Mesodermal cell (in vitro differentiated cells): ENCODE measurements around the gene LIX1L.
A peak's percentile ranks its signal among the peaks of the same experiment; 100 is the strongest.

Experiments
- H3K27ac ChIP-seq: 2 replicates; pipeline ENCODE4 v1.7.0; 2013; ENCODE audit warnings: mild to moderate bottlenecking, low read depth, low read length, moderate library complexity; ENCODE audit not compliant: severe bottlenecking
- H3K36me3 ChIP-seq: 2 replicates; pipeline ENCODE4 v1.7.1; 2013; ENCODE audit warnings: mild to moderate bottlenecking, low read length, moderate library complexity; ENCODE audit not compliant: control insufficient read depth, insufficient read depth
- H3K4me1 ChIP-seq: one replicate; pipeline ENCODE4 v1.7.1; 2013; ENCODE audit warnings: mild to moderate bottlenecking, low read length; ENCODE audit not compliant: insufficient read depth, control insufficient read depth, poor library complexity, severe bottlenecking
- H3K4me3 ChIP-seq: 2 replicates; pipeline ENCODE4 v1.7.0; 2013; ENCODE audit warnings: low read length, control low read depth, mild to moderate bottlenecking; ENCODE audit not compliant: insufficient read depth, poor library complexity, severe bottlenecking; ENCODE audit errors: extremely low read depth
- H3K9me3 ChIP-seq: 2 replicates; pipeline ENCODE4 v1.7.1; 2013; ENCODE audit warnings: mild to moderate bottlenecking, low read length, moderate library complexity; ENCODE audit not compliant: control insufficient read depth
- WGBS, 2 experiments: methylation state at CpG; one replicate each; pipeline ENCODE4 v1.1.5; 2013; ENCODE audit warnings: missing lambda C conversion rate in 2 of 2; ENCODE audit not compliant: insufficient coverage in 2 of 2; 5-methylcytosine and 5-hydroxymethylcytosine counted together

Gene LIX1L

DNA sequence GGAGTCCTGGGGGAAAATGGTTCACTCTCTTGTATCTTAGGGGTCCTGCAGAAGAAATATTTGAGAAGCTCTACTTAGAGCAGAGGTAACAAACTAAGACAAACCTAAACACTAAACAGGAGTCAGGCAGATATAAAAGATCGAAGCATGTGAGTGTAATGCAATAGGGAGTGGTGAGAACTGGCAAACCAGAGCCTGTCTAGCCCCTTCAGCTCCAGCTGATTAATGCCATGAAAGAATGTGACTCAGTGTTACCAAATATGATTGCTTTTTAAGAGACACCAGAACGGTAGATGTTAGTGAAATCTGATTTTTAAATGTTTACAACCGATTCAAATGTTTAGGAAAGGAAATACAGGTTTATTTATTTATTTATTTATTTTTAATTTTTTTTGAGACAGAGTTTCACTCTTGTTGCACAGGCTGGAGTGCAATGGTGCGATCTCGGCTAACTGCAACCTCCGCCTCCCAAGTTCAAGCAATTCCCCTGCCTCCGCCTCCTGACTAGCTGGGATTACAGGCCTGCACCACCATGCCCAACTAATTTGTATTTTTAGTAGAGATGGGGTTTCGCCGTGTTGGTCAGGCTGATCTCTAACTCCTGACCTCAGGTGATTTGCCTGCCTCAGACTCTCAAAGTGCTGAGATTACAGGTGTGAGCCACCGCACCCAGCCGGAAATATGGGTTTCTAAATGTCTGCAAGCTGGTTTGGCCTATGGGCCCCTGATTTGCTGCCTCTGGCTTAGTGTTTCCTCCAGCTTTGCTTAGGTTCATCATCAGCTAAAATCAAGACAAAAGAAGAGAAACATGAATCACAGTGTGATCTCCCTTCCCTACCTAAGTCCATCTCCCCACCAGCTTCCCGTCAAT, 26.4 kb upstream of the LIX1L start:
- Histone ChIP-seq H3K9me3 (no peaks in the 10 kb centered on the region), H3K4me1 (peaks cover 58% of the 10 kb centered on the region), H3K4me3 (no peak overlapping the region), H3K36me3 (no peaks in the 10 kb centered on the region), H3K27ac (peak overlapping the region; percentile 75)
- WGBS, 2 experiments: 92 to 97% methylated on average over 5 to 8 of the region's 12 CpGs

DNA sequence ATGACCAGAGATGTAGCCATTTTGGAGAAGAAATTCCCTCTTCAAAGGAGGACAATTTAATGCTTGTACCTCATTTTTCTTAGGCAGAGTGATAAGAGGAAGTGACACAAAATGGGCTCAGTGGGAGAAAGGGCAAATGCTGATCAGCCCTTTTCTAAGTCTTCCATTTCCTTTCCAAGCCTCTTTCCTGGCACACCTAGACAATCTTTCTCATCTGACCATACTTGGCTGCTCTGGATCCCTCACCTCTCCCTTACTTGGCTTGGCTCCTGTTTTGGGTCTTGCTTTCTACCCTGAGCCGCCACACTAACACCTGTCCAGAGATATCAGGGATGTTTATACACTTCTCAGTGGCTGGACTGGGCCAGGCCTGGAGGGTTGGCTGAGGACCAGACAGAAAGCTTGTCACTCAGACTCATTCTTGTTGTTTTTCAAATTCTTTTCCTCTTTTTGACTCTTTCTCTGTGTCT, 25.4 kb upstream of the LIX1L start:
- 100% methylated on average over 1 of the region's 1 CpG; no CpG with 5 or more reads in 1 of the 2 experiments for WGBS, 2 experiments
- no peaks in the 10 kb centered on the region for H3K36me3 ChIP-seq
- H3K27ac ChIP-seq: no peak overlapping the region
- H3K4me1 ChIP-seq: peaks cover 63% of the 10 kb centered on the region
- no peaks in the 10 kb centered on the region for H3K9me3 ChIP-seq
- no peak overlapping the region for H3K4me3 ChIP-seq

- Histone ChIP-seq H3K4me1 (peaks cover 73% of the 10 kb centered on the region), H3K4me3 (no peak overlapping the region), H3K36me3 (no peaks in the 10 kb centered on the region), H3K27ac (peak overlapping the region; percentile 29), H3K9me3 (no peaks in the 10 kb centered on the region)
- 90 to 99% methylated on average over 4 to 6 of the region's 6 CpGs for WGBS, 2 experiments
Measured at GRCh38 chr1:145982010-145982723, 24.4 kb upstream of the LIX1L start.

DNA sequence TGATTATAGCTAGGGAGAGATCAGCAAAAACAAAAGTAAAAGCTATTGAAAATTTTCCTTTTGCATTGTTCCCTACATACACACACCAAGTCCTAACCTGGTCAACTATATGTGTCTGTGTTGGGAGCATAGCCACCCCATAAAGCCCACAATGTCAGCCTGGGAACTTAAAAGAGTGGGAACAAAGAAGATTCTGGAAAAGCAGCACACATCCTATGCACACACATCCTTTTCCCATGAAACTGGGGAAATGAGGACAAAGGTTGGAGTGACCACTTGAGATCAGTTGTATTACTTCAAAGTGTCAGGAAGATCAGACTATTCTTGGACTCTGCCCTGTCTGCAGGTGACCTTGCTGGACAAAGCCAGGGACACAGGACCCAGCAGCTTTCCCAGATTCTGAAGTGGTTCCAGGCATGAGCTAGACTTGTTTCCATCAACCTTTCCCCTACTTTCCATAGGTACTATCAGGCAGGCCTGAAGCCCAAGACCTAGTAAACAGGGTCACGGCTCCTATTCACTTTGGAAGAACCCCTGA, 22.7 kb upstream of the LIX1L start:
- peaks cover 59% of the 10 kb centered on the region for H3K4me1 ChIP-seq
- H3K27ac ChIP-seq: peak overlapping the region; percentile 99
- no peak overlapping the region for H3K4me3 ChIP-seq
- no peaks in the 10 kb centered on the region for H3K36me3 ChIP-seq
- 100% methylated on average over 1 of the region's 1 CpG for WGBS, 2 experiments
- no peaks in the 10 kb centered on the region for H3K9me3 ChIP-seq

DNA sequence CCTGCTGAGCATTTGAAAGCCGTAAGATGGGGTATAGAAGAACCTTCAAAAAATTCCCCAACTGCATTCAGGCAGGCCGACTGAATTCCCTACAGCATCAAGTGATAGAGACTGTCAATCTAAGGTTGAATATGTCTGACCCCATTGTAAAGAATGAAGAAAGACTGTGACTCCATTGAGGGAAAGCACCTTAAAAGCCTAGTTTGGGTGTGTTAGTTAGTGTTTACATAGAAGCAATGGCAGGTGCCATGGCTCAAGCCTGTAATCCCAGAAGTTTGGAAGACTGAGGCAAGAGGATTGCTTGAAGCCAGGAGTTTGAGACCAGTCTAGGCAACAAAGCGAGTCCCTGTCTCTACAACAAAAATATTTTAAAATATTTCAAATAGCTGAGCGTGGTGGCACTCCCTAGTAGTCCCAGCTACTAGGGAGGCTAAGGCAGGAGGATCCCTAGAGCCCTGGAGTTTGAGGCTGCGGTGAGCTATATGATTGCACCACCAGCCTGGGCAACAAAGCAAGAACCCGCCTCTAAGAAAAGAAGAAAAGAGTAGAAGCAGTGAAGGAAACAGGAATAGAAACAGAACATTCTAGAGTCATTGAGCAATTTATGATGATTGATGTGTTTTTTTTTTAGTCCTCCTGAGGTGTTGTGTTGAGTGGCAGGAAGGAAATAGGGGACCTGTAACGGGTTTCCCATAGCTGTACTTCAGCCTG, 22.1 kb upstream of the LIX1L start:
- 47 to 88% methylated on average over 4 to 5 of the region's 7 CpGs for WGBS, 2 experiments
- Histone ChIP-seq H3K4me3 (peak overlapping the region; percentile 18), H3K4me1 (peaks cover 56% of the 10 kb centered on the region), H3K27ac (peak overlapping the region; percentile 99), H3K9me3 (no peaks in the 10 kb centered on the region), H3K36me3 (no peaks in the 10 kb centered on the region)

GRCh38 chr1:145978854-145979745, 21.3 kb upstream of the LIX1L start:
- Histone ChIP-seq H3K9me3 (no peaks in the 10 kb centered on the region), H3K4me1 (peaks cover 52% of the 10 kb centered on the region), H3K4me3 (peak overlapping the region; percentile 18), H3K27ac (peak overlapping the region; percentile 99), H3K36me3 (no peaks in the 10 kb centered on the region)
- WGBS, 2 experiments: 9 to 11% methylated on average over 6 to 7 of the region's 9 CpGs

DNA sequence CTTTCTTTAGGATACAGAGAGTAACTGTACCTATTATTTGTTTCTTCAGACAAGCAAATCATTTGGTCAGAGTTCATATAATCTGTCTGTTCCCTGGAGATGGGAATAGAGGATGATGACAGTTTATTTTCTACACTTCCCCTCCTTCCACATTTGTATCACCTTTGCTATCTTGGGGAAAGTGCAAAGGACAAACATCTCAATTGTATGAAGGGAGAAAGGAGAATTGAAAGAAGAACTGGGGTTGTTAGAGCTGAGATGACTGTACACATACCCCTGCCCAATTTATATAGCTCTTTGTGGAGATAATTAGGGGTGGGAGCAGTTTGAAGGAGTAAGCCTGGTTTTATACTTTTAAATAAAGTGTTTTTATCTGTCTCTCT, 20.6 kb upstream of the LIX1L start:
- Histone ChIP-seq H3K4me3 (no peak overlapping the region), H3K4me1 (peaks cover 46% of the 10 kb centered on the region)

DNA sequence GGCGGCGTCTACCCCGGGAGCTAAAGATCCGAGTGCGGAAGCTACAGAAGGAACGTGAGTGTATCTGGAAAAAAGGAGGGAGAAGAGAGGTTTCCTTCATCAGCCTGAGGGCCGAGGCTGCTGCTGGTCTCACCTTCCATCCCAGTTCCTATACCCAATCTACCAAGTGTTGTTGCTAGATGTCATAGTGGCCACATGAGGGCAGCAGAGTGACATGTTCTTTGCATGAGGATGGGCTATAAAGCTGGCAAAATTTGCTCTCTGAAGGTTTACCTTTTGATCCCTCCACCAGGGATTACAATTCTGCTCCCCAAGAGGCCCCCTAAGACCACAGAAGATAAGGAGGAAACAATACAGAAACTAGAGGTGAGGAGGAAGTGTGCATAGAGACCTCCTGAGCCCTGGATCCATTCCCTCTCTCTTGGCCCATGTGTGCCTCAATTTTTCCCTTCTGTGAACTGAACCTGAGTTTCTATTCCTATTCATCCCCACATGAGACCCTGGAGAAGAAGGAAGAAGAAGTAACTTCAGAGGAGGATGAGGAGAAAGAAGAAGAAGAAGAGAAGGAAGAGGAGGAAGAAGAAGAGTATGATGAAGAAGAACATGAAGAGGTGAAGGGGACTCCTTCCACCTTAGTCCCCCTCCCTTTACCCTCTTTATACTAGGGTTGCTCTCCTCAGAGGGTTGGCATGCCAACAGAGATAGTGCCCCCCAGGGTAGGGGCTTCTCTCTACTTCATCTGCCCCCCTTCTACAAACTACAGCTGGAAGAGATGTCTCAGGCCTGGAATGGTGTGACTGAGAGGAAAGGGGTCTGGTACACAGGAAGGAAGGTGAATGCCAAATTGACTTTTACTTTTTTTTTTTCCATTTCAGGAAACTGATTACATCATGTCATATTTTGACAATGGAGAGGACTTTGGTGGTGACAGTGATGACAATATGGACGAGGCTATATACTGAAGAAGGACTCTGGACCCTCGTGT, 20.0 kb upstream of the LIX1L start:
- no peaks in the 10 kb centered on the region for H3K36me3 ChIP-seq
- peaks cover 43% of the 10 kb centered on the region for H3K4me1 ChIP-seq
- peak overlapping the region; percentile 99 for H3K27ac ChIP-seq
- no peak overlapping the region for H3K4me3 ChIP-seq
- H3K9me3 ChIP-seq: no peaks in the 10 kb centered on the region
- 80% methylated on average over 1 of the region's 9 CpGs; no CpG with 5 or more reads in 1 of the 2 experiments for WGBS, 2 experiments

More for the DNA sequence above, 20.6 kb upstream of the LIX1L start:
- Histone ChIP-seq H3K36me3 (no peaks in the 10 kb centered on the region), H3K27ac (peak overlapping the region; percentile 99), H3K9me3 (no peaks in the 10 kb centered on the region)

DNA sequence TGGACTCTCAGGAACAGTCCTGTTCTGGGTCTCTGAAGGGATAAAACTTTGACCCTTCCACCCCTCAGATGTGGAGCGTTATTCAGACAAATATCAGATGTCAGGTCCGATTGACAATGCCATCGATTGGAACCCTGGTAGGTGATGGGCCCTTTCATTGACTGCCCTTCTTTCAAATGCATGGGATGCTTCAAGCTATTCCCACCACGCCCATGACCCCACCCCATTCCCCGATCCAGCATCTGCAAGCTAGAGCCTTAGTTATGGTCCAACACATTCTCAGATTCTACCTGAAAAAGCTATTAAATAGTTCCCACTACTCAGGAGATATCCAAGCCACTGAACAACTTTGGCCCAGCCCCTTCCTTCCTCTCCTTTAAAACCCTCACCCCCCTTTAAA, 19.2 kb upstream of the LIX1L start:
- Histone ChIP-seq H3K36me3 (no peaks in the 10 kb centered on the region), H3K4me1 (peaks cover 37% of the 10 kb centered on the region), H3K9me3 (no peaks in the 10 kb centered on the region), H3K27ac (no peak overlapping the region), H3K4me3 (no peak overlapping the region)
- WGBS, 2 experiments: 79 to 81% methylated on average over 4 to 5 of the region's 5 CpGs
